Nephron progenitor cell (in vitro differentiated cells): Measurements from ENCODE around the gene DCP1B.
A peak's percentile ranks its signal among the peaks of the same experiment; 100 is the strongest.

Experiments
- DNase-seq: peaks from one replicate; pipeline ENCODE4 v3.0.0; 2021
- H3K27ac Mint-ChIP-seq: 2 replicates; pipeline ENCODE4 v1.8.0; 2021; ENCODE audit warnings: mild to moderate bottlenecking, moderate library complexity, mixed read lengths
- H3K27me3 Mint-ChIP-seq: 2 replicates; pipeline ENCODE4 v1.8.0; 2021; ENCODE audit warnings: mild to moderate bottlenecking, low read depth, mixed read lengths; ENCODE audit not compliant: poor library complexity
- H3K36me3 Mint-ChIP-seq: 2 replicates; pipeline ENCODE4 v1.8.0; 2021; ENCODE audit warnings: low read depth, mixed read lengths
- H3K4me1 Mint-ChIP-seq: 2 replicates; pipeline ENCODE4 v1.8.0; 2021; ENCODE audit warnings: mixed read lengths
- H3K4me3 Mint-ChIP-seq: 2 replicates; pipeline ENCODE4 v1.8.0; 2021; ENCODE audit warnings: mild to moderate bottlenecking, moderate library complexity, mixed read lengths
- H3K9me3 Mint-ChIP-seq: 2 replicates; pipeline ENCODE4 v1.8.0; 2021; ENCODE audit warnings: mild to moderate bottlenecking, moderate library complexity, mixed read lengths
- TF ChIP-seq, protein P1 (sequence below): fragments of 200-600 bp; sonication (generic); IDR thresholded peaks from 2 replicates; pipeline ENCODE4 v1.5.0; 2021; ENCODE audit warnings: antibody characterized with exemption

DCP1B gene

DNA sequence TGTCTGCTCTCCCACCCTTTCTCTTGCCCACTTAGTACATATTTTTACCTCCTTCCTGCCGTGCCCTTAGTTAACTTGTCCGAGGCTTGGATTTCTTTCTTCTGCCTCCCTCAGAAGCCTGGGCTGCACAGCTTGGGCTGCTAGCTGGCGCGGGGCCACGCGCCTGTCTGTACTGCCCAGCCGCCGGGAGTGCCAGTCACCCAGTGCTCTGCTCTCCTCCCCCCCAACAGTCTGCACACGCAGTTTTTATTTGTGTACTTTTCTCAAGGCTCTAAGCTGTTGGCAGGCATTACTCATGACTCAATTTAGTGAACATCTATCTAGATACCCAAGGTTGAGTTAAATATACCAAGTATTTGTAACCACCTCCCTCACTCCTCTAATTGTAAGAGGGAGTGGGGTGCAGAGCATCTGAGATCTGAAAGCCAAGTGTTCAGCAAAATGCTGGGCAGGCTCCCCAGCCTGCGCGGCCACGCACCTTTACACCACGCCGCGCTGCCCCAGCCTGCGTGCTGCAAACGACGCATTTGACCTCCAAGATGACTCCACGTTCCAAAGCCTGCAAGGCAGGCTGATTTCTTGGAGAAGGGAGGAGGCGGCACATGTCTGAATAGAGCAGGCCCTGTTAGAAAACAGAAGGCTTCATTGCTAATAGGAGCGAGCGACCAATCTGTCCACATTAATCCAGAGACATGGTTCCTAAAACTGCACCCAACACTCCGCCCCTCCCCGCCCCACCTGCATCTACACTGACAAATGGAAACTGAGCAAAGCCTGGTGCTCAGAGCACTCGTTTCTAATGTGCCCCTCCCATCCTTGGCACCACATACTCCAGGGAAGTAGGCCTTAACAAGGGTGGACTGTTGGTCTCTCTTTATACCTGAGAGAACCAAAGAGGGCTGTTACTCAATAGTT lies 67.6 kb downstream of the DCP1B start:
- H3K36me3 Mint-ChIP-seq, result peaks cover 17% of the 10 kb centered on the region
- no peak for DNase-seq
- peaks cover 48% of the 10 kb centered on the region for H3K4me1 Mint-ChIP-seq
- H3K27ac Mint-ChIP-seq, result peak overlapping the region; percentile 58
- no peak overlapping the region for H3K4me3 Mint-ChIP-seq
- H3K9me3 Mint-ChIP-seq, result no peaks in the 10 kb centered on the region
- peaks cover 5% of the 10 kb centered on the region for H3K27me3 Mint-ChIP-seq
- TF ChIP-seq, protein P1, sequence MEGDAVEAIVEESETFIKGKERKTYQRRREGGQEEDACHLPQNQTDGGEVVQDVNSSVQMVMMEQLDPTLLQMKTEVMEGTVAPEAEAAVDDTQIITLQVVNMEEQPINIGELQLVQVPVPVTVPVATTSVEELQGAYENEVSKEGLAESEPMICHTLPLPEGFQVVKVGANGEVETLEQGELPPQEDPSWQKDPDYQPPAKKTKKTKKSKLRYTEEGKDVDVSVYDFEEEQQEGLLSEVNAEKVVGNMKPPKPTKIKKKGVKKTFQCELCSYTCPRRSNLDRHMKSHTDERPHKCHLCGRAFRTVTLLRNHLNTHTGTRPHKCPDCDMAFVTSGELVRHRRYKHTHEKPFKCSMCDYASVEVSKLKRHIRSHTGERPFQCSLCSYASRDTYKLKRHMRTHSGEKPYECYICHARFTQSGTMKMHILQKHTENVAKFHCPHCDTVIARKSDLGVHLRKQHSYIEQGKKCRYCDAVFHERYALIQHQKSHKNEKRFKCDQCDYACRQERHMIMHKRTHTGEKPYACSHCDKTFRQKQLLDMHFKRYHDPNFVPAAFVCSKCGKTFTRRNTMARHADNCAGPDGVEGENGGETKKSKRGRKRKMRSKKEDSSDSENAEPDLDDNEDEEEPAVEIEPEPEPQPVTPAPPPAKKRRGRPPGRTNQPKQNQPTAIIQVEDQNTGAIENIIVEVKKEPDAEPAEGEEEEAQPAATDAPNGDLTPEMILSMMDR, result no peak

DNA sequence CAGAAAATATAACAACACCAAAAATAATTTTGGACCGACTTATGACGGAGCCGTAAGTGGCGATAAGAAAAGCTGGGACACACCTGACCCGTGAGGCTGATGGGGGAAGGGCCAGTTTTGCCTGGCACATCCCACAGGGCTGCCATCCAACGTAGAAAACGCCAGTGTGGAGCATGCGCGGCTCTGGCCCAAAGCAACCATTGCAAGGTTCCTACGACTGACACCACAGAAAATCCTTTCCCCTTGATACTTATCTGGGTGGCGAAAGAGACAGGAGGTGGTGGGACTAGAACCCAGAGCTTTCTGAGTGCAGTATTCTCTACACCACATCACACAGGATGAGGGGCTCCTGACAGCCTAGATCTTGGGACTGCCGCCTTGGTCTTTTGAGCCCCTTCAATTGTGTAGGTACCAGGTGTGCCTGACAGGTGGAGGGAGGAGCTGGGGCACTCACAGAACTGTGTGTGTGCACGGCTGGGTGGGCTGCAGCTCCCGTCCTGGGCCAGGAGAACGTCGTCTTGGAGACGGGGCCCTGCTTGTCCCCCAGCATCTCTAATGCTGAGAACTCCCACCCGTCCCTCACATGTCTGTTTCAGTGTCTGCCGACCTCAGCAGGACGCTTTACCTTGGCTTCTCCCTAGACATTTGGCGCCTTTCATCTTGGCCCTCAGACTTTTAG lies 68.4 kb downstream of the DCP1B start:
- Mint-ChIP-seq H3K4me1 (peaks cover 55% of the 10 kb centered on the region), H3K27ac (no peak overlapping the region), H3K4me3 (no peak overlapping the region), H3K9me3 (no peaks in the 10 kb centered on the region), H3K36me3 (peaks cover 9% of the 10 kb centered on the region), H3K27me3 (peaks cover 5% of the 10 kb centered on the region)
- DNase-seq, result no peak
- TF ChIP-seq, protein P1, result no peak

DNA sequence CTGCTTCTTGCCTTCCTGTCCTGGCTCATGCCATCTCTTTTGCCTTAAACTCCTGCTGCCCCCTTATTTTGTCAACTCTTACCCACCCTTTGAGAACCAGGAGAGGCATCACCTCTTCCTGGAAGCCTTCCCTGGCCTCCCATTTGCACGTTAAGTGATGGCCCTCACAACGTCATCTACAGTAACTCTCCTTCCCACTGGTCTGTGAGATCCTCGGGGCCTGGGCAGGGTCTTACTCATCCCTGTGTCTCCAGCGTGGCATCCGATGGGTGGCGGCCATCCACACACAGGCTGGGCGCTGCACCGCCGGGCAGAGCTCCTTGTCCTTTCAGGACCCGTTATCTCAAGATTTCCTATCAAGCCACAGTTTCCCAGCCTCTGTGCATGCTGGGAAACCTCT lies 69.0 kb downstream of the DCP1B start:
- no peaks in the 10 kb centered on the region for H3K9me3 Mint-ChIP-seq
- H3K4me3 Mint-ChIP-seq, result no peak overlapping the region
- H3K36me3 Mint-ChIP-seq, result peaks cover 6% of the 10 kb centered on the region
- DNase-seq, result no peak
- H3K27ac Mint-ChIP-seq, result peak overlapping the region; percentile 31
- peaks cover 6% of the 10 kb centered on the region for H3K27me3 Mint-ChIP-seq
- TF ChIP-seq, protein P1, result no peak
- H3K4me1 Mint-ChIP-seq, result peaks cover 57% of the 10 kb centered on the region

DNA sequence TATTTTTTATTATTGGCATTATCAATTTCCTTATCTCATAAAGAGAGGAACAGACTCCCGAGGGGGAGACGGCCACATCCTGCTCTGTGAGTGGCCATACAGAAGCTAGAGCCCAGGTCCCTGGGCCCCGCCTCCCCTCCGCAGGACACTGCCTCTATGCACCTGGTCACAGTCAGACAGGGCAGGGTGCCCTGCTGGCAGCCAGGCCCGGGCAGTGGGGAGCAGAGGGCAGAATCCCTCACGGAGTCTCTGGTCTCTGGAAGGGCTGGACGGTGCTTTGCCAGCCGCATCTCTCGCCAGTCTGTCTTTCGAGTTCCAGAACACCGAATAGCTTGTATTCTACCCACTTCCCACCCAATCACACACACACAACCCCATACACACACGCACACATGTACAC lies 69.4 kb downstream of the DCP1B start:
- Mint-ChIP-seq H3K36me3 (peaks cover 6% of the 10 kb centered on the region), H3K4me3 (no peak overlapping the region), H3K27ac (peak overlapping the region; percentile 31), H3K27me3 (peaks cover 9% of the 10 kb centered on the region), H3K4me1 (peaks cover 58% of the 10 kb centered on the region), H3K9me3 (no peaks in the 10 kb centered on the region)
- DNase-seq, result no peak
- TF ChIP-seq, protein P1, result no peak

DNA sequence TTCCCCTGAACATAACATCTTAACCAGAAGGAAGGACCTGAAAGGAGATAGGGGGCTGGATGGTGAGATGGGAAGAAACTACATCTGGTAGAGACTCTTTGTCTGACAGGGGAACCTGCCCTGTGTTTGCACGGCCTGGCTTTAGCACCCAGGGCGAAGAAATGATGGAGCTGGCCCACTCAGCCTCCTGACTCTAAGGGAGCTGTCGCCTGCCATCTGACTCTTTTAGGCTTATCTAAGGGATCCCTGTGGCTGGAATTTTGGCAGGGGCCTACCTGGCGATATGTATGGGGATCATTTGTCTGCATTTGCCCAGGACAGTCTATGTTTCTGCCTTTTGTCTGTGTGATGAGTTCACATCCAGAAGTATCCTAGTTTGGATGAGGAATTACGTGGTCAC lies 70.2 kb downstream of the DCP1B start:
- no peak for DNase-seq
- Mint-ChIP-seq H3K27ac (peak overlapping the region; percentile 9), H3K27me3 (peaks cover 9% of the 10 kb centered on the region)

More for the DNA sequence above, 70.2 kb downstream of the DCP1B start:
- TF ChIP-seq, protein P1, result no peak
- Mint-ChIP-seq H3K36me3 (peaks cover 6% of the 10 kb centered on the region), H3K9me3 (no peaks in the 10 kb centered on the region), H3K4me1 (peaks cover 56% of the 10 kb centered on the region), H3K4me3 (no peak overlapping the region)
